ENCODE data around the gene GRIN3A.

- TF ChIP-seq CTCF (IDR thresholded peaks at IDR 0.05; ENCODE audit: borderline replicate concordance, extremely low read depth, low read length, poor library complexity, severe bottlenecking): no peak
- no peak for TF ChIP-seq EZH2 (IDR thresholded peaks at IDR 0.05; ENCODE audit: borderline replicate concordance, low read depth, low read length, severe bottlenecking)
Observed at GRCh38 chr9:101562966-101563365, 175.5 kb downstream of the GRIN3A start.
